Measurements from ENCODE around the gene AMPD2.
A peak's percentile ranks its signal among the peaks of the same experiment; 100 is the strongest.

Gene AMPD2

GRCh38 chr1:109617291-109617801 lies 2.3 kb upstream of the AMPD2 start:
- no peak for DNase-seq

GRCh38 chr1:109618661-109619575 lies 719 bp upstream of the AMPD2 start:
- DNase-seq = no peak

- no peak for DNase-seq
Observed at GRCh38 chr1:109620401-109620791, 759 bp downstream of the AMPD2 start.

GRCh38 chr1:109620841-109621286 lies 1.2 kb downstream of the AMPD2 start:
- peak; percentile 97 for DNase-seq

- DNase-seq = peak; percentile 62
Observed at GRCh38 chr1:109621379-109622136, 1.9 kb downstream of the AMPD2 start.

- DNase-seq = no peak
Observed at GRCh38 chr1:109622137-109622892, 2.7 kb downstream of the AMPD2 start.

- DNase-seq = peak; percentile 92
Observed at GRCh38 chr1:109622895-109623294, 3.3 kb downstream of the AMPD2 start.

- peak; percentile 86 for DNase-seq
Observed at GRCh38 chr1:109623601-109624161, 4.0 kb downstream of the AMPD2 start.

GRCh38 chr1:109624201-109625010 lies 4.8 kb downstream of the AMPD2 start:
- peak; percentile 74 for DNase-seq

- no peak for DNase-seq
Observed at GRCh38 chr1:109625176-109625575, 5.5 kb downstream of the AMPD2 start.

- DNase-seq = no peak
Observed at GRCh38 chr1:109625601-109626560, 6.2 kb downstream of the AMPD2 start.

GRCh38 chr1:109626682-109627408 lies 7.2 kb downstream of the AMPD2 start:
- DNase-seq = no peak

- DNase-seq = no peak
Observed at GRCh38 chr1:109627692-109628399, 8.2 kb downstream of the AMPD2 start.

- no peak for DNase-seq
Observed at GRCh38 chr1:109628540-109629321, 9.1 kb downstream of the AMPD2 start.

- no peak for DNase-seq
Observed at GRCh38 chr1:109629372-109630030, 9.9 kb downstream of the AMPD2 start.

GRCh38 chr1:109630081-109630897 lies 10.7 kb downstream of the AMPD2 start:
- no peak for DNase-seq

All from hematopoietic multipotent progenitor cell treated with erythropoietin and hydrocortisone succinate and interleukin-3 and kit ligand, for 6 days (in vitro differentiated cells).